Naive thymus-derived CD4-positive, alpha-beta T cell (primary cell): ENCODE results near the gene NELFCD. TPM values are rescaled to one million over a fixed set of nuclear protein-coding genes. Genes with fewer than 3 reads are reported as not detected.

Source experiments
- ATAC-seq: fragments of 150-1000 bp; cut with Tn5 transposase; 2 replicates; pipeline ENCODE4 v1.10.0; 2021; ENCODE audit warnings: mild to moderate bottlenecking, moderate library complexity
- CTCF ChIA-PET: fragments of 350-600 bp; sonication (Branson Sonifier 250); formaldehyde crosslinking; loops from one replicate; lab custom pipeline; 2021; ENCODE audit warnings: antibody characterized with exemption; lab: Charles Lee
- POLR2A ChIA-PET: fragments of 350-600 bp; sonication (Branson Sonifier 250); formaldehyde crosslinking; loops from one replicate; lab custom pipeline; 2021; ENCODE audit warnings: antibody characterized with exemption, inconsistent platforms; lab: Charles Lee
- DNase-seq, 9 donors: peaks; one replicate each; pipeline versions ENCODE4 v3.0.0 to v3.0.0-alpha.2; 2020 to 2022; ENCODE audit warnings: mixed read lengths in 1 of 9
- H3K27ac ChIP-seq: one replicate; pipeline ENCODE4 v1.7.0; 2013; ENCODE audit warnings: mild to moderate bottlenecking, low read depth, low read length, moderate library complexity
- H3K27me3 ChIP-seq, 2 donors: one replicate each; pipeline ENCODE4 v1.7.0; 2013; ENCODE audit warnings: low read length in 2 of 2, mild to moderate bottlenecking in 2 of 2, moderate library complexity in 2 of 2; ENCODE audit not compliant: control insufficient read depth in 2 of 2, insufficient read depth in 2 of 2
- H3K36me3 ChIP-seq, 3 experiments: 1 replicate in 2 of 3; 2 replicates in 1 of 3; pipeline ENCODE4 v1.7.0; 2013; ENCODE audit warnings: low read length in 3 of 3, mild to moderate bottlenecking in 3 of 3, moderate library complexity in 1 of 3; ENCODE audit not compliant: insufficient read depth in 3 of 3, control insufficient read depth in 2 of 3
- H3K4me1 ChIP-seq, 2 donors: one replicate each; pipeline ENCODE4 v1.7.0; 2013; ENCODE audit warnings: low read length in 2 of 2, mild to moderate bottlenecking in 2 of 2, moderate library complexity in 1 of 2; ENCODE audit not compliant: control insufficient read depth in 2 of 2, insufficient read depth in 2 of 2
- H3K4me3 ChIP-seq: 2 replicates; pipeline ENCODE4 v1.7.0; 2013; ENCODE audit warnings: mild to moderate bottlenecking, low read length
- H3K9me3 ChIP-seq, 3 experiments: 1 replicate in 2 of 3; 2 replicates in 1 of 3; pipeline ENCODE4 v1.7.0; 2013; ENCODE audit warnings: low read length in 3 of 3; ENCODE audit not compliant: control insufficient read depth in 2 of 3
- H3K27ac Mint-ChIP-seq, 9 donors: one replicate each; pipeline ENCODE4 v1.8.0; 2020 to 2022; ENCODE audit warnings: mixed read lengths in 9 of 9, mild to moderate bottlenecking in 8 of 9, moderate library complexity in 5 of 9, inconsistent platforms in 2 of 9
- H3K27me3 Mint-ChIP-seq, 5 donors: one replicate each; pipeline ENCODE4 v1.8.0; 2021 to 2022; ENCODE audit warnings: mixed read lengths in 5 of 5, mild to moderate bottlenecking in 1 of 5
- H3K36me3 Mint-ChIP-seq, 5 donors: one replicate each; pipeline ENCODE4 v1.8.0; 2020 to 2022; ENCODE audit warnings: mixed read lengths in 5 of 5, mild to moderate bottlenecking in 3 of 5, inconsistent platforms in 1 of 5
- H3K4me1 Mint-ChIP-seq, 7 donors: one replicate each; pipeline ENCODE4 v1.8.0; 2020 to 2022; ENCODE audit warnings: mixed read lengths in 7 of 7, mild to moderate bottlenecking in 3 of 7, inconsistent platforms in 1 of 7
- H3K4me3 Mint-ChIP-seq, 10 donors: one replicate each; pipeline ENCODE4 v1.8.0; 2020 to 2022; ENCODE audit warnings: mild to moderate bottlenecking in 10 of 10, mixed read lengths in 10 of 10, moderate library complexity in 6 of 10, inconsistent platforms in 2 of 10
- H3K9me3 Mint-ChIP-seq, 11 donors: one replicate each; pipeline ENCODE4 v1.8.0; 2020 to 2022; ENCODE audit warnings: mixed read lengths in 11 of 11, mild to moderate bottlenecking in 4 of 11, inconsistent platforms in 1 of 11, moderate library complexity in 1 of 11
- intact Hi-C, 2 donors: fragments of 100-400 bp; cut with micrococcal nuclease; formaldehyde crosslinking; loops; one replicate each; pipeline ENCODE4 v1.15.1; 2023
- polyA plus RNA-seq, 2 donors: library from polyadenylated mRNA; unstranded; fragments of 300-500 nt; fragmentation: Illumina TruSeq; gene quantifications; one replicate each; pipeline ENCODE4 v1.2.3, GENCODE V29; 2021
- total RNA-seq, 6 experiments: library from RNA in 5 of 6; stranded (reverse) in 5 of 6; gene quantifications; 1 replicate in 5 of 6; 2 replicates in 1 of 6; pipeline ENCODE4 v1.2.3 and lab custom pipeline; 2021 to 2026

NELFCD gene
- total and polyA plus RNA-seq, 7 experiments from 2014 or later = 65.0 to 96.1 (median 89.0) TPM

GRCh38 chr20:59030911-59031563, 50.0 kb downstream of the NELFCD start:
- DNase-seq (no peak), ATAC-seq (no peak)
- peak overlapping the region; percentile 85 for H3K27ac ChIP-seq
- no peaks in the 10 kb centered on the region for H3K9me3 Mint-ChIP-seq
- H3K4me3 Mint-ChIP-seq = peak overlapping the region; percentile 87 to 96 (median 94)
- H3K4me1 ChIP-seq = peaks cover 44 to 46% of the 10 kb centered on the region in 2 donors
- peak overlapping the region; percentile 62 for H3K4me3 ChIP-seq
- H3K27ac Mint-ChIP-seq = peak overlapping the region in 8 of 9 donors; percentile 86 to 96 (median 94)
- H3K27me3 Mint-ChIP-seq = no peaks in the 10 kb centered on the region
- H3K9me3 ChIP-seq = no peaks in the 10 kb centered on the region
- ChIA-PET POLR2A (interaction anchor here (1.1 to 4.5 kb wide), 18 partner anchors 8 to 423 kb away, joined by 3 to 58 read pairs (median 5); partner anchors contain the start of genes NELFCD, PRELID3B, STX16 and TUBB1), CTCF (interaction anchor here (0.7 to 0.9 kb wide), 2 partner anchors 10 to 41 kb away, joined by 3 read pairs; no protein-coding TSS in a partner anchor)
- H3K27me3 ChIP-seq = no peaks in the 10 kb centered on the region
- H3K36me3 ChIP-seq = peaks cover 19 to 46% (median 26%) of the 10 kb centered on the region in 3 experiments
- H3K4me1 Mint-ChIP-seq = peaks cover 42 to 65% (median 58%) of the 10 kb centered on the region in 7 donors
- H3K36me3 Mint-ChIP-seq = peaks cover 11 to 47% (median 37%) of the 10 kb centered on the region in 5 donors
- intact Hi-C loops = loop anchor here (5.0 to 10.0 kb wide), 4 partner anchors 644 to 1636 kb away; partner anchors contain the start of genes RAB22A (in 1 of the 2), RBM38 (in 1 of the 2) and VAPB (in 1 of the 2)

- DNase-seq = no peak
These were observed 50.5 kb downstream of the NELFCD start for GRCh38 chr20:59031564-59032022.

GRCh38 chr20:59032023-59032712, 51.1 kb downstream of the NELFCD start, which contains the start of gene ATP5F1E:
Gene ATP5F1E (minus strand): TSS chr20:59032335. CDS start chr20:59032251, 84 bp downstream.
- Mint-ChIP-seq H3K27me3 (no peaks in the 10 kb centered on the region), H3K9me3 (no peaks in the 10 kb centered on the region), H3K4me3 (peak within 1 kb of the TSS; percentile 87 to 96 (median 94)), H3K36me3 (peaks cover 14 to 51% (median 36%) of the 10 kb centered on the region in 5 donors), H3K27ac (peak within 1 kb of the TSS; percentile 86 to 98 (median 94)), H3K4me1 (peaks cover 40 to 62% (median 56%) of the 10 kb centered on the region in 7 donors)
- H3K4me3 ChIP-seq = peak within 1 kb of the TSS; percentile 62
- H3K4me1 ChIP-seq = peaks cover 40 to 44% of the 10 kb centered on the region in 2 donors
- CTCF ChIA-PET = interaction anchor here (0.7 to 1.1 kb wide), 3 partner anchors 46 to 372 kb away, joined by 3 to 4 read pairs (median 4); partner anchors contain the start of gene NELFCD
- peaks cover 21 to 50% (median 23%) of the 10 kb centered on the region in 3 experiments for H3K36me3 ChIP-seq
- H3K27me3 ChIP-seq = no peaks in the 10 kb centered on the region
- intact Hi-C loops = loop anchor here (1.0 to 10.0 kb wide), 16 partner anchors 10 to 1637 kb away; partner anchors contain the start of genes NELFCD (in 2 of the 2), PRELID3B (in 2 of the 2), RAB22A (in 1 of the 2) and RBM38 (in 1 of the 2)
- peak; percentile 94 to 98 (median 96) for DNase-seq
- POLR2A ChIA-PET = interaction anchor here (0.6 to 4.5 kb wide), 46 partner anchors 9 to 1639 kb away, joined by 3 to 58 read pairs (median 4); partner anchors contain the start of genes NELFCD, PRELID3B, RAB22A and STX16
- peak within 1 kb of the TSS; percentile 85 for H3K27ac ChIP-seq
- no peaks in the 10 kb centered on the region for H3K9me3 ChIP-seq
- peak; percentile 98 for ATAC-seq

More at GRCh38 chr20:59031564-59032022, 50.5 kb downstream of the NELFCD start:
- H3K4me1 ChIP-seq = peaks cover 44 to 45% of the 10 kb centered on the region in 2 donors
- CTCF ChIA-PET = interaction anchor here (0.7 to 0.9 kb wide), 4 partner anchors 10 to 373 kb away, joined by 3 to 4 read pairs (median 3); no protein-coding TSS in a partner anchor
- peak overlapping the region; percentile 87 to 96 (median 94) for H3K4me3 Mint-ChIP-seq
- H3K27ac ChIP-seq = peak overlapping the region; percentile 85
- H3K27me3 Mint-ChIP-seq = no peaks in the 10 kb centered on the region
- peaks cover 12 to 50% (median 37%) of the 10 kb centered on the region in 5 donors for H3K36me3 Mint-ChIP-seq
- no peaks in the 10 kb centered on the region for H3K9me3 Mint-ChIP-seq
- ATAC-seq = no peak
- no peaks in the 10 kb centered on the region for H3K27me3 ChIP-seq
- no peaks in the 10 kb centered on the region for H3K9me3 ChIP-seq
- H3K4me1 Mint-ChIP-seq = peaks cover 40 to 62% (median 56%) of the 10 kb centered on the region in 7 donors
- intact Hi-C loops = loop anchor here (1.0 to 10.0 kb wide), 16 partner anchors 11 to 1637 kb away; partner anchors contain the start of genes NELFCD (in 2 of the 2), PRELID3B (in 2 of the 2), RAB22A (in 1 of the 2) and RBM38 (in 1 of the 2)
- H3K36me3 ChIP-seq = peaks cover 21 to 49% (median 26%) of the 10 kb centered on the region in 3 experiments
- peak overlapping the region; percentile 86 to 96 (median 94) for H3K27ac Mint-ChIP-seq
- peak overlapping the region; percentile 62 for H3K4me3 ChIP-seq
- POLR2A ChIA-PET = interaction anchor here (0.6 to 4.5 kb wide), 32 partner anchors 9 to 1638 kb away, joined by 3 to 58 read pairs (median 4); partner anchors contain the start of genes NELFCD, PRELID3B, RAB22A and STX16

- peaks cover 36 to 58% (median 54%) of the 10 kb centered on the region in 7 donors for H3K4me1 Mint-ChIP-seq
These were observed 51.6 kb downstream of the NELFCD start for GRCh38 chr20:59032713-59033059.

GRCh38 chr20:59033093-59033492, 52.0 kb downstream of the NELFCD start:
- H3K4me3 Mint-ChIP-seq = peak overlapping the region; percentile 87 to 96 (median 92)
- CTCF ChIA-PET = interaction anchor here (1.1 kb wide), 1 partner anchor 52 kb away, joined by 4 read pairs; the partner anchor contains the start of gene NELFCD
- no peaks in the 10 kb centered on the region for H3K27me3 Mint-ChIP-seq
- no peaks in the 10 kb centered on the region for H3K9me3 Mint-ChIP-seq
- Histone ChIP-seq H3K27me3 (no peaks in the 10 kb centered on the region), H3K27ac (peak overlapping the region; percentile 85), H3K9me3 (no peaks in the 10 kb centered on the region), H3K4me1 (peaks cover 31 to 37% of the 10 kb centered on the region in 2 donors), H3K36me3 (peaks cover 21 to 50% (median 25%) of the 10 kb centered on the region in 3 experiments), H3K4me3 (no peak overlapping the region)
- H3K27ac Mint-ChIP-seq = peak overlapping the region; percentile 86 to 98 (median 93)
- no peak for DNase-seq
- peaks cover 12 to 51% (median 32%) of the 10 kb centered on the region in 5 donors for H3K36me3 Mint-ChIP-seq
- peaks cover 34 to 54% (median 50%) of the 10 kb centered on the region in 7 donors for H3K4me1 Mint-ChIP-seq
- POLR2A ChIA-PET = interaction anchor here (0.6 to 4.5 kb wide), 17 partner anchors 9 to 382 kb away, joined by 3 to 58 read pairs (median 9); partner anchors contain the start of genes NELFCD, PRELID3B, STX16 and ZNF831
- ATAC-seq = no peak
- intact Hi-C loops = loop anchor here (2.0 to 10.0 kb wide), 7 partner anchors 130 to 1638 kb away; partner anchors contain the start of genes RAB22A (in 1 of the 2), RBM38 (in 1 of the 2), STX16 (in 1 of the 2) and VAPB (in 1 of the 2)

More at GRCh38 chr20:59032713-59033059, 51.6 kb downstream of the NELFCD start:
- ChIA-PET CTCF (interaction anchor here (1.1 kb wide), 1 partner anchor 52 kb away, joined by 4 read pairs; the partner anchor contains the start of gene NELFCD), POLR2A (interaction anchor here (0.7 to 4.5 kb wide), 34 partner anchors 10 to 1640 kb away, joined by 3 to 58 read pairs (median 5); partner anchors contain the start of genes NELFCD, PRELID3B, RAB22A and STX16)
- H3K27ac Mint-ChIP-seq = peak overlapping the region; percentile 86 to 98 (median 93)
- no peaks in the 10 kb centered on the region for H3K9me3 ChIP-seq
- ATAC-seq = no peak
- H3K4me1 ChIP-seq = peaks cover 35 to 39% of the 10 kb centered on the region in 2 donors
- no peaks in the 10 kb centered on the region for H3K27me3 ChIP-seq
- H3K36me3 Mint-ChIP-seq = peaks cover 12 to 50% (median 32%) of the 10 kb centered on the region in 5 donors
- no peaks in the 10 kb centered on the region for H3K27me3 Mint-ChIP-seq
- H3K4me3 ChIP-seq = peak overlapping the region; percentile 62
- H3K36me3 ChIP-seq = peaks cover 21 to 50% (median 23%) of the 10 kb centered on the region in 3 experiments
- intact Hi-C loops = loop anchor here (1.0 to 10.0 kb wide), 16 partner anchors 10 to 1638 kb away; partner anchors contain the start of genes NELFCD (in 2 of the 2), PRELID3B (in 2 of the 2), RAB22A (in 1 of the 2) and RBM38 (in 1 of the 2)
- no peaks in the 10 kb centered on the region for H3K9me3 Mint-ChIP-seq
- peak overlapping the region; percentile 85 for H3K27ac ChIP-seq
- H3K4me3 Mint-ChIP-seq = peak overlapping the region; percentile 87 to 96 (median 92)
- no peak for DNase-seq
